Measurements from ENCODE around the gene IFT88.

IFT88 gene

GRCh38 chr13:20715330-20715712, 148.4 kb downstream of the IFT88 start:
- TF ChIP-seq, protein P1, sequence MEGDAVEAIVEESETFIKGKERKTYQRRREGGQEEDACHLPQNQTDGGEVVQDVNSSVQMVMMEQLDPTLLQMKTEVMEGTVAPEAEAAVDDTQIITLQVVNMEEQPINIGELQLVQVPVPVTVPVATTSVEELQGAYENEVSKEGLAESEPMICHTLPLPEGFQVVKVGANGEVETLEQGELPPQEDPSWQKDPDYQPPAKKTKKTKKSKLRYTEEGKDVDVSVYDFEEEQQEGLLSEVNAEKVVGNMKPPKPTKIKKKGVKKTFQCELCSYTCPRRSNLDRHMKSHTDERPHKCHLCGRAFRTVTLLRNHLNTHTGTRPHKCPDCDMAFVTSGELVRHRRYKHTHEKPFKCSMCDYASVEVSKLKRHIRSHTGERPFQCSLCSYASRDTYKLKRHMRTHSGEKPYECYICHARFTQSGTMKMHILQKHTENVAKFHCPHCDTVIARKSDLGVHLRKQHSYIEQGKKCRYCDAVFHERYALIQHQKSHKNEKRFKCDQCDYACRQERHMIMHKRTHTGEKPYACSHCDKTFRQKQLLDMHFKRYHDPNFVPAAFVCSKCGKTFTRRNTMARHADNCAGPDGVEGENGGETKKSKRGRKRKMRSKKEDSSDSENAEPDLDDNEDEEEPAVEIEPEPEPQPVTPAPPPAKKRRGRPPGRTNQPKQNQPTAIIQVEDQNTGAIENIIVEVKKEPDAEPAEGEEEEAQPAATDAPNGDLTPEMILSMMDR (IDR thresholded peaks at IDR 0.05; ENCODE audit: control extremely low read depth, extremely low read depth, low read depth, missing control alignments) = no peak
- ChIA-PET POLR2A (no interaction called here), CTCF (interaction anchor here (0.8 to 5.4 kb wide), 9 partner anchors 10 to 220 kb away, joined by 3 to 34 read pairs (median 4); partner anchors contain the start of gene IL17D)
- DNase-seq (ENCODE audit: extremely low spot score) = no peak

GRCh38 chr13:20716951-20717350, 150.0 kb downstream of the IFT88 start:
- CTCF ChIA-PET = interaction anchor here (0.9 kb wide), 1 partner anchor 208 kb away, joined by 3 read pairs; no protein-coding TSS in a partner anchor
- TF ChIP-seq, protein P1 (IDR thresholded peaks at IDR 0.05; ENCODE audit: control extremely low read depth, extremely low read depth, low read depth, missing control alignments) = no peak
- POLR2A ChIA-PET = no interaction called here
- DNase-seq (ENCODE audit: extremely low spot score) = no peak

DNA sequence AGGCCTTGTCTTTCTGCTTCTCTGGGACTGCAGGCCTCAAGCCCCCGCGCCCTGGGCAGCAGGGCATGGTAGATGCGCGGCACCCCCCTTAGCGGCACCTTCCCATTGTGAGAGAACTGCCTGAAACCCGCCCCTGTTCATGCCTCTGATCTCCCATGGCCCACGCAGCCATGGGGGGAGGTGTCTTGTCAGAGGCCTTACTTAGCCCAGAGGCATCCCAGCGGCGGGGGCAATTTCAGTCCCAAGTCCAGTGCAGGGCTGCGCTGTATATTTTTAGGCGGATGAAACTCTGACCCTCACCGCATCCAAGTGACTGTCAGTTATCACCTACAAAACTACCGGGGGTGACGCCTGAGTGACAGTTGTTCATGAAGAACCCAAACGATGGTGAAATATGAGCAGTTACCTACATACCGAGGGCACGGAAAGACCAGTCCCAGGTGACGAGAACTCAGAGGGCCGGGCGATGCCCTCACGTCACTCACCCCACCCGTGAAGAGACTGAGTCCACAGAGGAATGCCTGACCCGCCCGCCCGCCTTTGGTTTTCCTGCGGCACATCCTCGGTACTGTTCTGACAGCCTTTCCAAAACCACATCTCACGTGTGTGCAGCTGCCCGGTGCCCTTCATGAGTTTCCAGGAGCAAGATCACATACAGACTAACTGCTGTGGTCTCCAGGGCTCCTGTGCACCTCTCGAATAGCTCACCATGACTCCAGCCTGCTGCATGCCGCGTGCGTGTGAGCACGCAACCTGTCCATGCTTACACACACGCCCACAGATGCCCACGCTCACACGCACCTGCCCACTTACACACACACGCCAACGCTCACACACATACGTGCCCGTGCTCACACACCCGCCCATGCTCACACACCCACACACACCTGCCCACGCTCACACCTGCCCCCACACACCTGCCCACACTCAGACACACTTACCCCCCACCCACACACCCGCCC, 150.9 kb downstream of the IFT88 start:
- DNase-seq (ENCODE audit: extremely low spot score) = no peak
- ChIA-PET CTCF (no interaction called here), POLR2A (no interaction called here)
- TF ChIP-seq, protein P1 (IDR thresholded peaks at IDR 0.05; ENCODE audit: control extremely low read depth, extremely low read depth, low read depth, missing control alignments) = no peak

DNA sequence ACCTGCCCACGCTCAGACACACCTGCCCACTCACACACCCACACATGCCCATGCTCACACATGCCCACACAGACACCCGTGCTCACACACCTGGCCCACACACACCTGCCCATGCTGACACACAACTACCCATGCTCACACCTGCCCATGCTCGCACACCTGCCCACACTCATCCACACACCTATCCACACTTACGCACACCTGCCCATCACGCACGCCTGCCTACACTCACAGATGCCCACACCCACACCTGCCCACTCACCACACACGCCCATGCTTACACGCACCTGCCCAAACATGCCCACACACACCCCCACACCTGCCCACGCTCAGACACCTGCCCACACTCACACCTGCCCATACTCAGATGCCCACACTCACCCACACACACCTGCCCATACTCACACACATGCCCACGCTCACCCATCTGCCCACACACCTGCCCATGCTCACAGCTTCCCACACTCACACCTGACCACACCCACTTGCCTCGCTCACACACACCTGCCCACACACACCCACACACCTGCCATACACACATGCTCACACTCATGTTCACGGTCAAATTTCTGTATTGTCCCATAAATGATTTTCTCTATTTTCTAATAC, 152.1 kb downstream of the IFT88 start:
- TF ChIP-seq, protein P1 (IDR thresholded peaks at IDR 0.05; ENCODE audit: control extremely low read depth, extremely low read depth, low read depth, missing control alignments) = no peak
- ChIA-PET CTCF (no interaction called here), POLR2A (no interaction called here)
- no peak for DNase-seq (ENCODE audit: extremely low spot score)

DNA sequence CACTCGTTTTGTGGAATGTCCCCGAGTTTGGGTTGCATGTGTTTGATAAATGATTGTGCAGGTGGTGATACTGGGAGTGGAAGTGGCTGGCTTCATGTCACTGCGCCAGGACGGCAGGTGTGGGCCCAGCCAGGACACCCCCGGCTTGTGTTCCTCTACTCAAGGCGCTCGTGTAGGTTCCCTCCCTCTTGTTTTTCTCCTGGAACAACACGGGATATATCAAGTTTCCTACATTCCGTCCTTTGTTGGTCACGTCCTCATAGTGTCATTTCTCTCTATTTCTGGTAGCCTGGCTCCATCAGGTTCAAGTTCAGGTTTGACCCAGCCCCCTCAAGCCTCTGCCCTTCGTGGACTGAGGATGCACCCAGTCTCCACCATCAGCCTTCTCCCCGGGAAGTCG, 152.8 kb downstream of the IFT88 start:
- POLR2A ChIA-PET = no interaction called here
- TF ChIP-seq, protein P1 (IDR thresholded peaks at IDR 0.05; ENCODE audit: control extremely low read depth, extremely low read depth, low read depth, missing control alignments) = no peak
- DNase-seq (ENCODE audit: extremely low spot score) = no peak
- CTCF ChIA-PET = no interaction called here

GRCh38 chr13:20720499-20720898, 153.5 kb downstream of the IFT88 start:
- ChIA-PET CTCF (interaction anchor here (3.1 kb wide), 1 partner anchor 10 kb away, joined by 15 read pairs; no protein-coding TSS in a partner anchor), POLR2A (no interaction called here)
- TF ChIP-seq, protein P1 (IDR thresholded peaks at IDR 0.05; ENCODE audit: control extremely low read depth, extremely low read depth, low read depth, missing control alignments) = no peak
- no peak for DNase-seq (ENCODE audit: extremely low spot score)
